Psoas muscle (tissue), 8 donors: Measurements from ENCODE around the gene ZNF263. TPM values are rescaled to one million over a fixed set of nuclear protein-coding genes. Genes with fewer than 3 reads are reported as not detected.

Source experiments
- ATAC-seq, 4 donors: fragments of 200-7000 bp; cut with Tn5 transposase; one replicate each; pipeline ENCODE4 v1.9.1; 2020; ENCODE audit warnings: moderate library complexity in 3 of 4, mild to moderate bottlenecking in 2 of 4
- DNase-seq, 2 donors: peaks; one replicate each; pipeline ENCODE4 v3.0.0-alpha.2; 2020
- H3K27ac ChIP-seq: fragments of 200-600 bp; one replicate; pipeline ENCODE4 v1.8.0; 2022
- H3K27me3 ChIP-seq, 3 donors: fragments of 200-600 bp in 1 of 3; one replicate each; pipeline versions ENCODE4 v1.6.1 to v1.8.0; 2013 to 2022; ENCODE audit warnings: low read length in 2 of 3, mild to moderate bottlenecking in 2 of 3, moderate library complexity in 1 of 3; ENCODE audit not compliant: insufficient read depth in 3 of 3
- H3K36me3 ChIP-seq, 2 donors: fragments of 200-600 bp in 1 of 2; one replicate each; pipeline versions ENCODE4 v1.6.1 to v1.8.0; 2013 to 2022; ENCODE audit warnings: low read depth in 1 of 2, mild to moderate bottlenecking in 1 of 2, moderate library complexity in 1 of 2; ENCODE audit not compliant: insufficient read depth in 1 of 2
- H3K4me1 ChIP-seq: fragments of 200-600 bp; one replicate; pipeline ENCODE4 v1.8.0; 2022
- H3K4me3 ChIP-seq: fragments of 200-600 bp; one replicate; pipeline ENCODE4 v1.8.0; 2022; ENCODE audit warnings: mild to moderate bottlenecking
- H3K9me3 ChIP-seq: fragments of 200-600 bp; one replicate; pipeline ENCODE4 v1.8.0; 2022
- CTCF ChIP-seq: fragments of 200-600 bp; IDR thresholded peaks from one replicate; pipeline ENCODE4 v1.8.0; 2022; ENCODE audit warnings: antibody characterized with exemption
- WGBS, 3 donors: extraction: QIAGEN DNeasy Blood & Tissue Kit; methylation state at CpG; one replicate each; pipeline versions ENCODE4 v1.1.6 to v1.1.7; 2013; 5-methylcytosine and 5-hydroxymethylcytosine counted together
- intact Hi-C, 2 donors: fragments of 100-400 bp; cut with DNase I; formaldehyde crosslinking; loops; one replicate each; pipeline versions ENCODE4 v1.11.0 to v1.14.2; 2022
- polyA plus RNA-seq, 3 donors: library from polyadenylated mRNA; stranded (reverse); fragments of 200-250 nt; gene quantifications; one replicate each; pipeline ENCODE4 v1.2.3, GENCODE V29; 2013
- total RNA-seq, 4 donors: library from RNA; stranded (reverse); fragmentation: NEBNext Ultra II Directional in 2 of 4; extraction: Animal tissue kit (Norgen Biotek cat#: 25700) in 2 of 4; gene quantifications; one replicate each; pipeline versions ENCODE4 v1.2.1 to v1.2.4, GENCODE V29; 2021 to 2023
- donor health status: healthy with polysubstance abuse.
- donor health status: DM: no; HTN: no; CAD: no; lungs with moderate emphysema.
- donor health status: Bipolar disorder and iron deficiency.
- donor health status: healthy.
- donor health status: DM: yes; HTN: yes; CAD: no.
- donor health status: DM: no; HTN: no; CAD: no.
- donor health status: DM: no; HTN: no; CAD: no.
- donor health status: DM: yes; HTN: yes; CAD: no.

Gene ZNF263
- total and polyA plus RNA-seq, 7 donors = 6.1 to 23.9 (median 11.8) TPM

- Histone ChIP-seq H3K4me3 (no peak overlapping the region), H3K4me1 (no peaks in the 10 kb centered on the region), H3K27me3 (peaks cover 0 to 3% (median 0%) of the 10 kb centered on the region in 3 donors), H3K27ac (no peak overlapping the region), H3K9me3 (peaks cover 95% of the 10 kb centered on the region), H3K36me3 (peaks cover 29 to 58% of the 10 kb centered on the region in 2 donors)
- DNase-seq (no peak), ATAC-seq (no peak)
- TF ChIP-seq CTCF = no peak
- intact Hi-C loops = no loop called here
- WGBS, 3 donors = 71 to 86% (median 72%) methylated on average over 3 of the region's 3 CpGs
Observed at GRCh38 chr16:3292604-3293003, 9.3 kb downstream of the ZNF263 start.

- intact Hi-C loops = no loop called here
- DNase-seq = no peak
- Histone ChIP-seq H3K27me3 (no peaks in the 10 kb centered on the region), H3K36me3 (peaks cover 15 to 49% of the 10 kb centered on the region in 2 donors), H3K4me3 (no peak overlapping the region), H3K27ac (no peak overlapping the region), H3K4me1 (no peaks in the 10 kb centered on the region), H3K9me3 (peaks cover 91% of the 10 kb centered on the region)
- WGBS, 3 donors = 30 to 34% (median 34%) methylated on average over 42 to 45 of the region's 45 CpGs
- ATAC-seq = no peak
- TF ChIP-seq CTCF = no peak
Observed at GRCh38 chr16:3295209-3295608, 11.9 kb downstream of the ZNF263 start.

- DNase-seq (no peak), ATAC-seq (no peak)
- 65 to 68% (median 66%) methylated on average over 12 to 13 of the region's 13 CpGs for WGBS, 3 donors
- no peak for TF ChIP-seq CTCF
- no peak overlapping the region for H3K4me3 ChIP-seq
- H3K27ac ChIP-seq = no peak overlapping the region
- H3K36me3 ChIP-seq = peaks cover 11 to 49% of the 10 kb centered on the region in 2 donors
- intact Hi-C loops = no loop called here
- H3K9me3 ChIP-seq = peaks cover 85% of the 10 kb centered on the region
- H3K4me1 ChIP-seq = no peaks in the 10 kb centered on the region
- no peaks in the 10 kb centered on the region for H3K27me3 ChIP-seq
Observed at GRCh38 chr16:3295783-3296182, 12.5 kb downstream of the ZNF263 start.

GRCh38 chr16:3304370-3304769 lies 21.1 kb downstream of the ZNF263 start:
- intact Hi-C loops = loop anchor here (2.0 kb wide), 2 partner anchors 22 to 196 kb away; partner anchors contain the start of genes CLUAP1 (in 1 of the 2) and ZNF263 (in 1 of the 2)
- H3K27ac ChIP-seq = peak overlapping the region; percentile 97
- ATAC-seq = no peak
- no peaks in the 10 kb centered on the region for H3K27me3 ChIP-seq
- no peak for TF ChIP-seq CTCF
- H3K36me3 ChIP-seq = peaks cover 25 to 48% of the 10 kb centered on the region in 2 donors
- H3K9me3 ChIP-seq = peaks cover 53% of the 10 kb centered on the region
- DNase-seq = no peak
- peaks cover 10% of the 10 kb centered on the region for H3K4me1 ChIP-seq
- H3K4me3 ChIP-seq = peak overlapping the region; percentile 97
- 73 to 74% (median 74%) methylated on average over 4 of the region's 4 CpGs for WGBS, 3 donors
